GM21526 (cell line): ENCODE results near the gene LCN9.
"Not testable (repeated sequence)": the region's sequence is repeated elsewhere in the genome, so short reads cannot be mapped to it uniquely, and the experiment has no call there.

Experiments used
- ATAC-seq: cut with Tn5 transposase; IDR thresholded peaks from one replicate; pipeline ENCODE4 v1.9.1; 2021; ENCODE audit warnings: moderate library complexity; ENCODE audit not compliant: unreplicated experiment, low FRiP score

Gene LCN9

GRCh38 chr9:135670721-135671590 is 7.8 kb downstream of the LCN9 start:
- no peak for ATAC-seq

- no peak for ATAC-seq
These were observed 8.5 kb downstream of the LCN9 start for GRCh38 chr9:135671591-135672041.

GRCh38 chr9:135672786-135673185 is 9.7 kb downstream of the LCN9 start:
- ATAC-seq: not testable (repeated sequence)

DNA sequence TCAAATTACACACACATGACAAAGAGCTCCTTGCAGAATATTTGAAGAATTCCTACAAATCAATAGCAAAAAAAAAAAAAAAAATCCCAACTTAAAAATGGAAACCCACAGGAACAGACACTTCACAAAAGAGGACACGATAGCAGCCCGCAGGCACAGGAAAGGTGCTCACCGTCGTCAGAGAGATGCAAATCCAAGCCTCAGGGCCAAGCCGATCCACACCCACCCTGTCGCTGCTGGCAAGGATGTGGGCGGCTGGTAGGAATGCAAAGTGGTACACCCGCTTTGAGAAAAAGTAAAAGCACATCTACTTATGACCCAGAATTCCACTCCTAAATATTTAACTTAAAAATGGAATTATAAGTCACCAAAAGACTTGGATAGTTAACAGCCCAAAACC is 10.8 kb downstream of the LCN9 start:
- ATAC-seq: no peak

- no peak for ATAC-seq
These were observed 11.9 kb downstream of the LCN9 start for GRCh38 chr9:135674977-135675376.

DNA sequence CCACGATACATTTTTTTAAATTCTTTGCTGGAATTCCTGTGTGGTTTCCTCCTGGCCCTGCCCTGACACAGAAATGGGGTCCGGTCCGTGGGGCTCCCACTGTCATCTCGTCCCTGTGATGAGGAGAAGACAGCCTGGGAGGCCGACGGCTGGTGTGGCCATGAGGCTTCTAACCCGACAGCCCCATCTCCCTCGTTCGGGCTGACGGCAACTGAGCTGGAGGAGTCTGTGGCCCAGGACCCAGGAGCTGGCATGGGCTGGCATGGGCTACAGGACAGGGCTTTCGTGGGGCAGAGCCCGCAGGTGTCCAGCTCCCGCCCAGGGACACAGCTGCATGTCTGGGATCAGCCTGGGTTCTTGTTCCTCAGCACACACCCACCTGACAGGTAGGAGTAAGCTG is 13.8 kb downstream of the LCN9 start:
- ATAC-seq: no peak

- no peak for ATAC-seq
These were observed 14.6 kb downstream of the LCN9 start for GRCh38 chr9:135677641-135678168.

- ATAC-seq: no peak
These were observed 15.3 kb downstream of the LCN9 start for GRCh38 chr9:135678236-135679017.

DNA sequence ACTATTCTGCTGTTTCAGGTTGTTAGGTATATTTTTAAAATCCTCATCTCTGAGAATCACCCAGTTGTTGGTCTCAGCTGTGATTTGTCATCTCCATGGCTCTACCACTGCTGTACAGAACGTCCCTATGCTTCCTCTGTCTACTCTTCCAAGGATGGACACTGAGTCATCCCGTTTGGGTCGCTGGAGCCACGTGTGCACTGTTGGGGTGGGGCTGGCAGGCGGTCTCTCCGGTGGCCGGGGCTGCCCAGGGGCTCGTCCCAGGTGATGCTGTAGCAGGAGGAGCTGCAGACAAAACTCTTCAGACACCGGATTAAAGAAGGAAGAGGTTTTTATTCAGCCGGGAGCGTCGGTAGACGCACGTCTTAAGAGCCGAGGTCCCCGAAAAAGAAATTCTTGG is 16.9 kb downstream of the LCN9 start:
- no peak for ATAC-seq

- ATAC-seq: no peak
These were observed 18.1 kb downstream of the LCN9 start for GRCh38 chr9:135681161-135681560.

GRCh38 chr9:135683401-135684034 is 20.4 kb downstream of the LCN9 start:
- no peak for ATAC-seq

- no peak for ATAC-seq
These were observed 21.6 kb downstream of the LCN9 start for GRCh38 chr9:135684691-135685090.

DNA sequence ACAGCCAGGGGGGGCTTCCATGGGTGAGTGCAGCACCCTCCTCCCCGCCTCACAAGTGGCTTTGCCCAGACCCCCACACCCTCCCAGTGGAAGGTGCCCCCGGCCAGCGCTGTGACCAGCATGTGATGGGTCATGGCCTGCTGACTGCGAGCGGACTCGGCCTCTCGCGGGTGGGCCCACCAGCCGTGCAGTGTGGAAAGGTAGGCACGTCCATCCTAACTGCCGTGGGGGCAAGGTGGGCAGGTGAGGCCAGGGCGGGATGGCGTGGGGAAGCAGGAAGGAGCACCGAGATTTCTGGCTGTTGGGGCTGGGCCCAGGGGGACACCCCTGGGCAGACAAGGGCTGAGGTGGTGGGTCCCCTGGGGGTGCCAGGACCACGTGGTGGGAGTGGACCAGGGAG is 24.1 kb downstream of the LCN9 start:
- ATAC-seq: no peak

GRCh38 chr9:135689011-135689410 is 25.9 kb downstream of the LCN9 start:
- no peak for ATAC-seq

- ATAC-seq: no peak
These were observed 27.9 kb downstream of the LCN9 start for GRCh38 chr9:135690836-135691570.

DNA sequence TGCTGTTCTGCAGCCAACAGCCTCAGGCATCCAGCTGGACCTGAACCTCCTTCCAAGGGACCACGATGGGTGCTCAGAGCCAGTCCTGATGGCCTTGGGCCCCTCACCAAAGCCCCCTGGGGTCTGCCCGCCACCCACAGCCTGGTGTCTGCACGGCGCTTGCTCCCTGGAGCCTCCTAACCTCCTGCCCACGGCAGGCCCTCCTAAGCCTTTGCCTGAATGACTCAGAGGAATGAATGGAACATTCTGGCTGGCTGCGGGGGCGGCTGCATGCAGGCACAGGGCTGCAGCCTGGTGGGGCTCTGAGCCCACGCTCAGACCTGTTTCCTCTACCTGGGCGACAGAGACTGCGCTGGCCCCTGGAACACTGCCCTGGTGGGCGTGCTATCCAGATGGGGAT is 29.3 kb downstream of the LCN9 start:
- ATAC-seq: no peak

GRCh38 chr9:135693265-135693664 is 30.2 kb downstream of the LCN9 start:
- no peak for ATAC-seq

- no peak for ATAC-seq
These were observed 30.7 kb downstream of the LCN9 start for GRCh38 chr9:135693771-135694170.

GRCh38 chr9:135694414-135694813 is 31.3 kb downstream of the LCN9 start:
- no peak for ATAC-seq

DNA sequence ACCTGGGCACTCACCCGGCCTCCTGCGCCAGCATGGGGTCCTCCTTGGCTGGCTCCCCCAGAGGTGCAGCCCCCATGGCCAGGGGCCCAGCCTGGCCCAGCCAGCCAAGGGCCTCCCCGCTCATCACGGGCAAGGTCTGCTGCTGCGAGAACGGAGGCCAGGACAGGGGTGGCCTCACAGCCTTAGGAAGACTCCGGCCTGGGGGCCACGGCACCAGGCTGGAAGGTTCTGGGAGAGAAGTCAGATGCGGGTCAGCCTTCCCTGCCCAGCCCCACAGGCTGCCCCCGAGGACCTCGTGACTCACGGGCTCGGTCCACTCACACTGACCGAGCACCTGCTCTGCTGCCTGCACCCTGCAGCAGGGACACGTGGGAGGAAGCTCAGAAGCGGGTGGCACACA is 31.9 kb downstream of the LCN9 start:
- no peak for ATAC-seq
